Activated T-helper 1 cell treated with anti-CD3 and anti-CD28 coated beads, Interleukin-12 subunit alpha, Interleukin-12 subunit beta, Interleukin-2, Interleukin-4 antibody, amounts not matched to agents 30 ng/mL and 10 ng/mL and 1 ng/mL, durations not matched to agents 14 hours and 24 hours and 36 hours (primary cell): ENCODE results near the gene EXOC7. TPM values are rescaled to one million over a fixed set of nuclear protein-coding genes. Genes with fewer than 3 reads are reported as not detected.
A peak's percentile ranks its signal among the peaks of the same experiment; 100 is the strongest.

Experiments used
- DNase-seq: peaks from one replicate; pipeline ENCODE4 v3.0.0; 2021; ENCODE audit warnings: low spot score
- H3K27ac Mint-ChIP-seq: one replicate; pipeline ENCODE4 v1.8.0; 2021; ENCODE audit warnings: mild to moderate bottlenecking, mixed read lengths
- H3K27me3 Mint-ChIP-seq: one replicate; pipeline ENCODE4 v1.8.0; 2022; ENCODE audit warnings: mild to moderate bottlenecking, moderate library complexity, mixed read lengths; ENCODE audit not compliant: insufficient read depth
- H3K36me3 Mint-ChIP-seq: one replicate; pipeline ENCODE4 v1.8.0; 2021; ENCODE audit warnings: low read depth, mixed read lengths
- H3K4me1 Mint-ChIP-seq: one replicate; pipeline ENCODE4 v1.8.0; 2021; ENCODE audit warnings: low read depth, mixed read lengths
- H3K4me3 Mint-ChIP-seq: one replicate; pipeline ENCODE4 v1.8.0; 2021; ENCODE audit warnings: mild to moderate bottlenecking, moderate library complexity, mixed read lengths
- H3K9me3 Mint-ChIP-seq: one replicate; pipeline ENCODE4 v1.8.0; 2021; ENCODE audit warnings: mixed read lengths
- intact Hi-C: fragments of 100-400 bp; cut with micrococcal nuclease; formaldehyde crosslinking; loops from one replicate; pipeline ENCODE4 v1.15.1; 2024
- total RNA-seq: library from RNA; stranded (reverse); gene quantifications from 2 replicates; pipeline ENCODE4 v1.2.3, GENCODE V29; 2022

EXOC7 gene
- total RNA-seq, 1 donor from 2014 or later: 108 TPM

DNA sequence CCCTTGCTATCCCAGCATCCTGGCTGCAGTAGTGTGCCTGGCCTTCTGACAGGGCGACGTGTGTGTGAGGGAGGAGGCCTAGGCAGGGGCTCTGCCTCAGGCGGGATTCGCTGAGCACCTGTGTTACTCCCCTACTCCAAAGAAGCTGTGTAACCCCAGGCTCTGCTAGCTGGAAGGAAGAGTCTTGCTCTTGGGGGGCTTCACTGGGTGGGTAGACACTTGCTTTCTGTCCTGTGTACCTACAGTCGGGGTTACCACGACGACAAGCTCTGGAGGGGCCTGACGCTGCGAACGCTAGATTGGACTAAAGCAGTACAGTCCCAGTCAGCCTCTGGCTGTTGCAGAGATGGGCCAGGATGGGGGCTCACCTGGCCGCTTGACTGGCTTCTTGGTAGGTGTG lies 9.5 kb downstream of the EXOC7 start:
- no peak overlapping the region for H3K4me3 Mint-ChIP-seq
- H3K4me1 Mint-ChIP-seq: no peaks in the 10 kb centered on the region
- intact Hi-C loops: no loop called here
- H3K36me3 Mint-ChIP-seq: peaks cover 31% of the 10 kb centered on the region
- no peaks in the 10 kb centered on the region for H3K27me3 Mint-ChIP-seq
- H3K27ac Mint-ChIP-seq: no peak overlapping the region
- no peak for DNase-seq
- H3K9me3 Mint-ChIP-seq: no peaks in the 10 kb centered on the region

DNA sequence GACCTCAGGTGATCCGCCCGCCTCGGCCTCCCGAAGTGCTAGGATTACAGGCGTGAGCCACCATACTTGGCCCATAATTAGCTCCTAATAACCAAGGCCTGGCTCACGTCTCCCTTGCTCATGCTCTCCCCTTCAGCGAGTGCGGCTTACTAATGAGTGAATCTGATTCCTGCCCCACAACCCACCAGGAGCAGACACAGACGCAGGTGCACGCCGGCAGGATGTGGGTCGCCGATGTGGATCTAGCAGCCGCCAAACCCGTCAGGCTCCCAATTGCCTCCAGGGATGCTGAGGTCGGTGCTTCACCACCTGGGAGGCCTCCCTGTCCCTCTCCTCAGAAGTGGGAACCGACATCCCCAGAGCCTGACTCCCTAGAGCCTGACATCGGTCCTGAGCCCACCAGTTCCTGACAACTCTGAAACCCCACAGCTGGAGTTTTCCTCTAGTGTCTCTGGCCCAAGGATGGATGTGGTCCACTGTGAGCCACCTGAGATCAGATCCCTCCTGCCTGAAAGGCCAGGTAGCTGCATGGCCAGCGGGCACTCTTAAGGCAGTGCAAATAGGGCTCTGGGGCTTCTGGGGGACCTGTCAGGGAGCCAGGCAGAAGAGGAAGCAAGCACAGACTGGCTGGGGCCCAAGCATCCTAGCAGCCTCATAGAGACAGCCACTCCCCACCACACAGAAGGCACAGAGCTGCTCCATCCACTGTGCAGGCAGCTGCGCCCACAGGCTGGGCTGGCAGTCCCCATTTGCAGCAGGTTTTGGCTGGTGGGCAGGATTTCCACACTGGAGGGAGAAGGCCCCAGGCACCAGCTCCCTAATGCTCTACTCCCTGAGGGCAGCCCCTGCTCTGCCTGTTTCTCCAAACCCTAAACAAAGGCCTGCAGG lies 10.8 kb downstream of the EXOC7 start:
- no peak overlapping the region for H3K27ac Mint-ChIP-seq
- intact Hi-C loops: no loop called here

DNA sequence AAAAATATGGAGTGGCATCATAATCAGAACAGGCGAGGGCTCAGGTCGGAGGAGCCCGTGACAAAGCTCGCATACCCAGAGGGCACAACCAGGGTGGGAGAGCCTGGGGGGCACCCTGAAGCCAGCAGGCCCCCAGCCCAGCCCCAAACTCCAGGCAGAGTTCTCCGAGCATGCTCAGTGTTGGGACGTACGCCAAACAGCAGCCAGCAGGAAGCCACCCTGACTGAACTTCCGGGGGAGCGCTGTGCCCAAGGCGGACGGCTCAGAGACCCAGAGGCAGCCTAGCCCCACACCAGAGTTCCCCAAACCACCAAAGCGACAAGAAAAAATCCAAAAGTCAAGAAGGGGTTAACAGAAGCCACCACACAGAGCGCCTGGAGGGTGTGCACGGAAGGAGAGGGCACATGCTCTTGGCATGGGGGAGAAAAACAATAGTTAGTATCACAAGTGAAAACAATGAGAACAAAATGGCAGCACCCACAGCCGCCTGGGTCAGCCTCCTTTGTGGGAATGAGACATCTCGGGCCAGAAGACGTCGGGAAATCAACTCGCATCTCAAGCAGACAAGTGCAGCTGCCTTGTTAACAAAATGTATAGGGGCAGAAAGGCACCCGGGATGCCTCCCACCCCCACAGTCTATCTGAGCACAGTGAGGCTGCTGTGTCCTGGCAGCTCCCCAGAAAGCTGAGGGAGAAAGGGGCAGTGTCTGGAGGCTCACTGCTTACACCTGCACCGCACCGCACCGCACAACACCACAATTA lies 11.9 kb downstream of the EXOC7 start:
- Mint-ChIP-seq H3K27ac (peak overlapping the region; percentile 62), H3K36me3 (peaks cover 31% of the 10 kb centered on the region), H3K4me3 (peak overlapping the region; percentile 20), H3K4me1 (no peaks in the 10 kb centered on the region), H3K27me3 (no peaks in the 10 kb centered on the region), H3K9me3 (no peaks in the 10 kb centered on the region)
- intact Hi-C loops: no loop called here
- DNase-seq: no peak

More for the DNA sequence above, 10.8 kb downstream of the EXOC7 start:
- H3K9me3 Mint-ChIP-seq: no peaks in the 10 kb centered on the region
- H3K36me3 Mint-ChIP-seq: peaks cover 29% of the 10 kb centered on the region
- H3K4me3 Mint-ChIP-seq: no peak overlapping the region
- no peaks in the 10 kb centered on the region for H3K27me3 Mint-ChIP-seq
- DNase-seq: no peak
- no peaks in the 10 kb centered on the region for H3K4me1 Mint-ChIP-seq

DNA sequence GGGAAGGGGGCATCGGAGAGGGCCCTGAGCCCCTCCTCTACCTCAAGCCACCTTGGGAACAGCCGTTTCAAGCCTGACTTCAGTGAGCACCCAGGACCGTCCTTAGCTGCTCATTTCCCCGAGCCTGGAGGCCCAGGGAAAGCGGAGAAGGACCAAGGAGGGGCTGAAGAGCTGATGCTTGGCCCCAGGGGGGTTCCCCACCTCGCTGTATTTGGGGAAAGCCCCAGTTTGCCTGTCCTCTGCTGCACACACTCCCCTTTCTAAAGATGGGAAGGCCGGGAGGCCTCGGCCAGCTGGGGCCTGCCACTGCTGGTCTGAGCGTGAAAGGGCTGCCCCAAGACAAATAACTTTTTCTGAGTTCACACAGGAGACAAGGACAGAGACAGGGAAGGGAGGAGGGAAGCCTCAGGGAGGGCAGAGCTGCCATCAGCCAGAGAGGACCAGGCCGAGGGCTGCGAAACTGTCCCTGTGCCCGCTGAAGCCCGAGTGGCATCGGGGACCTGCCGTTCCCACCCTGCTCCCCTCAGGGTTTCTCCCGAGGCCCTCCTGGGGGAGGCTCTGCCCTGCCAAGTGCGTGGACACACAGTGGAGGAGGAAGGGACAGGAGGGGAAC lies 13.0 kb downstream of the EXOC7 start:
- intact Hi-C loops: no loop called here
- H3K9me3 Mint-ChIP-seq: no peaks in the 10 kb centered on the region
- no peak for DNase-seq
- H3K36me3 Mint-ChIP-seq: peaks cover 30% of the 10 kb centered on the region
- H3K4me3 Mint-ChIP-seq: no peak overlapping the region
- no peak overlapping the region for H3K27ac Mint-ChIP-seq
- no peaks in the 10 kb centered on the region for H3K4me1 Mint-ChIP-seq
- H3K27me3 Mint-ChIP-seq: no peaks in the 10 kb centered on the region

DNA sequence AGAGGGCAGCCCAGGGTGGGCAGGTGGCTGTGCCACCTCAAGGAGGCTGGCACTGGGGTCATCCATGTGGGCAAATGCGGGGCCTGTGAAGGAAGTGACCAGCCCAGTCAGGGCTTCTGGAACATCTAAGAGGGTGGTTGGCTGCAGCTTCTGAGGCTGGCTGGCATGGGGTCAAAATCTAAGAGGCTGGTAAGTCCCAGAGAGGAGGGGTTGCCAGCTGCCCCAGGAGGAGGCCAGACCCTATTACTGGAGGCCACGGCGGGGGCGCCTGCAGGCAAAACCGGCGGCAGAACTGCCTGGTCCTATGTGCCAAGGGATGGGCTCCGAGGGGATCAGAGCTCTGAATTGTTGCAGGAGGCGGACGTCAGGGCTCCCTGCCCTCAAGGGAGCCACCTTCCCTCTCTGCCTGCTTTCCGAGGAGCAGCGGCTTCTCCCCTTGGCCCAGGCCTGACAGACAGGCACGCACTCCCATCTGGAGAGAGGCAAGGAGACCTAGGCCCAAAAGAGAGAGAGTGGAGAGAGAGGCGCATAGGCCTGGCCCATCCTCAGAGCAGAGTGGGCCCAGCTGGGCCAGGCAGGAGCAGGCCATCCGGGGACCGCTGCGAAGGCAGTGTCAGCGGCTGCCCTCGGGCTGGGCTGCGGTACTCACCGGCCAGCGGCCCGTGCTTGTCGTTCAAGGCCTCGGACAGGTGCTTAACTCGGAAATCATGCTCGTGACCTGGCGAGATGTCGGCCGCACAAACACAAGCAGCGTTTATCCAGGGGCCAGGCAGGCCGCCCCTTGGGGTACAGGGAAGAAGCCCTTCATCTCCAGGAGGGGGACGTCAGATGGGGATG lies 13.7 kb downstream of the EXOC7 start:
- no peak overlapping the region for H3K27ac Mint-ChIP-seq
- peaks cover 29% of the 10 kb centered on the region for H3K36me3 Mint-ChIP-seq
- H3K27me3 Mint-ChIP-seq: no peaks in the 10 kb centered on the region
- no peak for DNase-seq
- H3K4me3 Mint-ChIP-seq: no peak overlapping the region
- no peaks in the 10 kb centered on the region for H3K4me1 Mint-ChIP-seq
- intact Hi-C loops: no loop called here
- H3K9me3 Mint-ChIP-seq: no peaks in the 10 kb centered on the region

DNA sequence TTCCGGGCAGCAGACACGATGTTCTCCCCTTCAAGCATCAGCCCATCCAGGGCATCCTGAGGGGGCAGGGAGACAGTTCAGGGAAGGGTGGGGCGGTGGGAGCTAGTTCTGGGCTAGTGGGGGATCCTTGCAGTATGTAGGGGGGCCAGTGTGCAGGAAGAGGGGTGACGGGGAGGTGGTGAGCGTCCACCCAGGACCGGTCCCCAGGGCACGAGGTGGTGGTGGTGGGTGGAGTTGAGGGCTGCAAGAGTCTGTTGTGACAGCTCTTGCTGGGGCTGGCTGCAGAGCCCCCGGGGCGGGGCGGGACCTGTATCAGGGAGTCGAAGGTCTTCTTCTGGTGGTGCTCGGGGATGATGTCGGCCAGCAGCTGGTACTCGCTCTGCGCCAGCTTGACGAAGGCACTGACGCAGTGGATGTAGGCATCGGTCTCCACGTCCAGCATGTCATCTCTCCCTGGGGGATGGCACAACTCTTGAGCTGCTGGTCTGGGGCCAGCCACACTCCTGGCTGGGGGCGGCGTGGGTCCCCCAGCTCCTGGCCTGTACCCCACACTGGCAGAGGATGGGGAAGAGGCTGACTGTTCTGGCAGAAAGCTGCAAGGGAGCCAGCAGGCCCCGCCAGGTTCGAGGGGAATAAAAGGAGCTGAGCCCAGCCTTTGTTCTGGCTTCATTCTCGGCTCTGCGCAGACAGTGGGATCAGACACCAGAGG lies 14.6 kb downstream of the EXOC7 start:
- H3K36me3 Mint-ChIP-seq: peaks cover 30% of the 10 kb centered on the region
- no peaks in the 10 kb centered on the region for H3K4me1 Mint-ChIP-seq

GRCh38 chr17:76088041-76088867 lies 15.3 kb downstream of the EXOC7 start:
- no peaks in the 10 kb centered on the region for H3K27me3 Mint-ChIP-seq
- peaks cover 27% of the 10 kb centered on the region for H3K36me3 Mint-ChIP-seq
- no peak for DNase-seq
- no peaks in the 10 kb centered on the region for H3K9me3 Mint-ChIP-seq
- intact Hi-C loops: no loop called here
- no peak overlapping the region for H3K4me3 Mint-ChIP-seq
- no peak overlapping the region for H3K27ac Mint-ChIP-seq
- H3K4me1 Mint-ChIP-seq: no peaks in the 10 kb centered on the region

More for the DNA sequence above, 14.6 kb downstream of the EXOC7 start:
- Mint-ChIP-seq H3K4me3 (no peak overlapping the region), H3K9me3 (no peaks in the 10 kb centered on the region), H3K27me3 (no peaks in the 10 kb centered on the region), H3K27ac (no peak overlapping the region)
- intact Hi-C loops: no loop called here
- no peak for DNase-seq

DNA sequence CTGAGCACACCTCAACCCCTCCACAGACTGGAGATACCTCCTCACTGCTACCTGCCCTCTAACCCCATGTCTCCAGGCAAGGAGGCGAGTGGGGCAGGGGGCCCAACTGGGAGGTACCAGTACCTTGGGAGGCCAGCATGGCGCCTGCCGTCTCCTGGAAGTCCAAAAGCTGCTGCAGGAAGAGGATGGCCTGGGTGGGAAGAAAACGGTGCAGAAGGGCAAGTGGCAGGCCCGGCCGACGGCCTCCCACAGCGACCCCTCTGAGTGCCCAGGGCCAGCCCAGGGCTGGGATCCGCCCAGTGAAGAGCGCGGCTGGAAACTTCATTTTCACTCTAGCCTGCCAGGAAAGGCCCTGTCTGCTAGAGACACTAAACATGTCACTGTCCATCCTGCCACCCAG lies 16.1 kb downstream of the EXOC7 start:
- Mint-ChIP-seq H3K36me3 (peaks cover 27% of the 10 kb centered on the region), H3K27ac (no peak overlapping the region)
- intact Hi-C loops: no loop called here

DNA sequence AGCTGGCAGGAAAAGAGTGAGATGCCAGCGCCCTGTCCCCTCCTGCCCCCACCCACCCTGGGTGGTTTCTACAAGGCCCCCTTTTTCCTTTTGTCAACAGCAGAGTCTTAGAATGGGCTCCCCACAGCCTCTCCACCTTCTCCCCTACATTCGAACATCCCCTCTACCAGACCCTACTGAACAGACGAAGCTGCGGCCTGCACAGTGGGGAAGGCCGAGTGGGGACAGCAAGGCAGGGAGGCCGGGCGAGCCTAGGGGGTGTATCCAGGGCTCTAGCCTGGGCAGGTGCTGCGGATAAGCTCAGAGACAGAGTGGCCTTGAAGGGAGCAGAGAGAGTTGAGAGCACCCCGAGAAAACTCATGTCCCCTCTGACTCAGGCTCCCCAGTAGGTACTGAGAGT lies 17.2 kb downstream of the EXOC7 start:
- Mint-ChIP-seq H3K27me3 (no peaks in the 10 kb centered on the region), H3K9me3 (no peaks in the 10 kb centered on the region), H3K4me3 (no peak overlapping the region), H3K27ac (no peak overlapping the region), H3K36me3 (peaks cover 24% of the 10 kb centered on the region), H3K4me1 (no peaks in the 10 kb centered on the region)
- intact Hi-C loops: no loop called here
- no peak for DNase-seq

More for the DNA sequence above, 16.1 kb downstream of the EXOC7 start:
- no peaks in the 10 kb centered on the region for H3K4me1 Mint-ChIP-seq
- no peaks in the 10 kb centered on the region for H3K9me3 Mint-ChIP-seq
- H3K27me3 Mint-ChIP-seq: no peaks in the 10 kb centered on the region
- no peak overlapping the region for H3K4me3 Mint-ChIP-seq
- DNase-seq: no peak

DNA sequence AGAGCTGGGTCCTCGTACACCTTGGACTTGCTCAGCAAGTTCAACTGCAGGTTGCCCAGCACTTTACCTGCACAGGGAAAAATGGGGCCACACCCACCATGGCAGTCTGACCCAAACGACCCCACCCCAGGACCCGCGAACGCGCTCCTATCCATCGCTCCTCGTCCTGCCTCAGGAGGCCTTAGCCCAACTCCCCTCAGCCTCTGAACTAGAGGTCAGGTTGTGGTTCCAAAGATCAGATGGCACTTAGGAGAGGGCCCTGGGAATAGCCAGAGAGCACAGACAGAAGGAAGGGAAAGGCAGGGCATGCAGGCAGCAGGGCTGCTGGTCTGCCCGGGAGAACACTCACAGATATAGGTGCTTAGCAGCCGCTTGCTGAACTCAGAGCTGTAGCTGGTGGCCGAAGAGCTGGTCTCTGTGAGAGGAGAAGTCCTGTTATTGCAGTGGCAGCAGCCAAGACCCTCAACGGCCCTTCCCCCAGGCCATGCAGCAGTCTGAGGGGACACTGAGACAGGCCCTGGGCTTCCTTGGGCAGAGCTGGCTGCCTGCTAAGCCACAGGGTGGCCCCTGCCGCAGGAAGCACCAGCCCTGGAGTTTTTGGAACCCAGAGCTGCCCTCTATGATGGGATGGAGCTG lies 17.7 kb downstream of the EXOC7 start:
- H3K9me3 Mint-ChIP-seq: no peaks in the 10 kb centered on the region
- peaks cover 24% of the 10 kb centered on the region for H3K36me3 Mint-ChIP-seq
- intact Hi-C loops: no loop called here
- no peaks in the 10 kb centered on the region for H3K4me1 Mint-ChIP-seq
- H3K4me3 Mint-ChIP-seq: no peak overlapping the region
- no peaks in the 10 kb centered on the region for H3K27me3 Mint-ChIP-seq
- no peak for DNase-seq
- H3K27ac Mint-ChIP-seq: no peak overlapping the region

GRCh38 chr17:76085066-76085730 lies 18.4 kb downstream of the EXOC7 start:
- Mint-ChIP-seq H3K4me3 (no peak overlapping the region), H3K27me3 (no peaks in the 10 kb centered on the region), H3K27ac (no peak overlapping the region), H3K9me3 (no peaks in the 10 kb centered on the region), H3K4me1 (no peaks in the 10 kb centered on the region), H3K36me3 (peaks cover 24% of the 10 kb centered on the region)
- intact Hi-C loops: no loop called here
- no peak for DNase-seq
